IPS-18a (cell line): ENCODE data around the gene SYT1.

Source experiments
- H3K27ac ChIP-seq: one replicate; pipeline ENCODE4 v1.5.1; 2013; ENCODE audit warnings: low read length
- H3K27me3 ChIP-seq: one replicate; pipeline ENCODE4 v1.6.1; 2013; ENCODE audit warnings: mild to moderate bottlenecking, low read length; ENCODE audit not compliant: control insufficient read depth, insufficient read depth
- H3K36me3 ChIP-seq: one replicate; pipeline ENCODE4 v1.6.1; 2013; ENCODE audit warnings: low read depth, low read length; ENCODE audit not compliant: control insufficient read depth
- H3K4me1 ChIP-seq: one replicate; pipeline ENCODE4 v1.6.1; 2013; ENCODE audit warnings: low read depth, low read length; ENCODE audit not compliant: control insufficient read depth
- H3K4me3 ChIP-seq: one replicate; pipeline ENCODE4 v1.5.1; 2013; ENCODE audit warnings: low read length
- H3K9ac ChIP-seq: one replicate; pipeline ENCODE4 v1.6.1; 2013; ENCODE audit warnings: mild to moderate bottlenecking, low read length, moderate library complexity
- H3K9me3 ChIP-seq: one replicate; pipeline ENCODE4 v1.6.1; 2013; ENCODE audit warnings: low read depth, low read length; ENCODE audit not compliant: control insufficient read depth

The SYT1 gene

GRCh38 chr12:79384551-79384950 lies 520.0 kb downstream of the SYT1 start:
- no peaks in the 10 kb centered on the region for H3K36me3 ChIP-seq
- H3K4me1 ChIP-seq: peaks cover 43% of the 10 kb centered on the region
- H3K27me3 ChIP-seq: no peaks in the 10 kb centered on the region
- H3K9ac ChIP-seq: no peak overlapping the region
- no peak overlapping the region for H3K27ac ChIP-seq
- H3K9me3 ChIP-seq: no peaks in the 10 kb centered on the region
- H3K4me3 ChIP-seq: no peak overlapping the region

DNA sequence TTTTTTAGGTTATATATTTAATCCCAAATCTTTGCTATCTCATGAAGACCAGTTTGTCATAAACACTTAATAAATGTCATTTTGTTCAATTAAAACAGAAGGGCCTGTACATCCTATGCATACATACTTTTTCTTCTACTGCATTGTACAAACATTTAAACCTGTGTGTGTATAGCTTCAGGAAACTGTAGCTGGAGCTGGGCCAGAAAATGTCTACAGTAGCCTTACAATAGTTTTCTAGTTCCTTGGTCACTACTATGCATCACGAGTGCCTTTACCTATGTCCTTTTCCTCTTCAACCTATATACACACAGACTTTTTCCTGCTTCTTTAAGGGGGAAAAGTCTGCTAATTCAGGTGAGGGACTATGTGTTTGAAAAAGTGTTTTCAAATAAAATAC lies 523.4 kb downstream of the SYT1 start:
- Histone ChIP-seq H3K27me3 (no peaks in the 10 kb centered on the region), H3K9me3 (no peaks in the 10 kb centered on the region), H3K9ac (no peak overlapping the region), H3K36me3 (no peaks in the 10 kb centered on the region), H3K4me3 (no peak overlapping the region), H3K4me1 (peaks cover 10% of the 10 kb centered on the region), H3K27ac (no peak overlapping the region)

- H3K9ac ChIP-seq: no peak overlapping the region
- no peak overlapping the region for H3K4me3 ChIP-seq
- H3K27ac ChIP-seq: no peak overlapping the region
- no peaks in the 10 kb centered on the region for H3K9me3 ChIP-seq
- no peaks in the 10 kb centered on the region for H3K4me1 ChIP-seq
- no peaks in the 10 kb centered on the region for H3K27me3 ChIP-seq
- H3K36me3 ChIP-seq: no peaks in the 10 kb centered on the region
Observed at GRCh38 chr12:79393842-79394241, 529.3 kb downstream of the SYT1 start.

- Histone ChIP-seq H3K9ac (no peak overlapping the region), H3K36me3 (no peaks in the 10 kb centered on the region), H3K4me1 (peaks cover 8% of the 10 kb centered on the region), H3K27me3 (no peaks in the 10 kb centered on the region), H3K27ac (no peak overlapping the region), H3K9me3 (no peaks in the 10 kb centered on the region), H3K4me3 (no peak overlapping the region)
Observed at GRCh38 chr12:79397609-79398008, 533.0 kb downstream of the SYT1 start.

GRCh38 chr12:79400481-79400880 lies 535.9 kb downstream of the SYT1 start:
- Histone ChIP-seq H3K4me1 (peaks cover 23% of the 10 kb centered on the region), H3K36me3 (no peaks in the 10 kb centered on the region), H3K27me3 (no peaks in the 10 kb centered on the region), H3K9ac (no peak overlapping the region), H3K9me3 (no peaks in the 10 kb centered on the region), H3K4me3 (no peak overlapping the region), H3K27ac (no peak overlapping the region)

- peaks cover 23% of the 10 kb centered on the region for H3K4me1 ChIP-seq
- no peaks in the 10 kb centered on the region for H3K36me3 ChIP-seq
- no peaks in the 10 kb centered on the region for H3K27me3 ChIP-seq
- no peak overlapping the region for H3K4me3 ChIP-seq
- H3K9ac ChIP-seq: no peak overlapping the region
- no peak overlapping the region for H3K27ac ChIP-seq
- H3K9me3 ChIP-seq: no peaks in the 10 kb centered on the region
Observed at GRCh38 chr12:79402606-79403005, 538.0 kb downstream of the SYT1 start.

GRCh38 chr12:79406993-79407392 lies 542.4 kb downstream of the SYT1 start:
- Histone ChIP-seq H3K9ac (no peak overlapping the region), H3K27me3 (no peaks in the 10 kb centered on the region), H3K36me3 (no peaks in the 10 kb centered on the region), H3K9me3 (no peaks in the 10 kb centered on the region), H3K4me1 (peaks cover 45% of the 10 kb centered on the region), H3K4me3 (no peak overlapping the region), H3K27ac (no peak overlapping the region)

- peaks cover 35% of the 10 kb centered on the region for H3K4me1 ChIP-seq
- no peaks in the 10 kb centered on the region for H3K9me3 ChIP-seq
- no peaks in the 10 kb centered on the region for H3K36me3 ChIP-seq
- H3K9ac ChIP-seq: peak overlapping the region; percentile 29
- H3K27ac ChIP-seq: peak overlapping the region; percentile 24
- no peaks in the 10 kb centered on the region for H3K27me3 ChIP-seq
- no peak overlapping the region for H3K4me3 ChIP-seq
Observed at GRCh38 chr12:79407671-79408622, 543.4 kb downstream of the SYT1 start.

DNA sequence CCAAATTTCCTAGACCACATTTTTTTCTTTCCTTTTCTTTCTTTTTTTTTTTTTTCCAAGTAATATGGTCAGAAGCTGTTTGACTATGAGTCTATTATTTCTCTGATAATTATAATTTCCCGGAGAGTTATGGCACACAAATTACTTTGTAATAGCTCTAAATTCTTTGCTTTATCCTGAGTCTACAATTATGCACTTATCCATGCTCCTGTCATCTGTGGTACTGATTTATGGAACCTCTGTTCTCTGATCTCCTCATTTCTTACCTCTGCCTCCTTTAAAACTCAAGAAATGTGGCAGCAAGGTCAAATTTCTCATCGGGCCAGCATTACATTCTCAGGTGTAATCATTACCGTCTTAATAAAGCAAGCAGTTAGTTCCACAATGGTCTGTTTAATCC lies 544.1 kb downstream of the SYT1 start:
- Histone ChIP-seq H3K36me3 (no peaks in the 10 kb centered on the region), H3K4me1 (peaks cover 28% of the 10 kb centered on the region), H3K9me3 (no peaks in the 10 kb centered on the region), H3K27ac (peak overlapping the region; percentile 18), H3K27me3 (no peaks in the 10 kb centered on the region), H3K9ac (peak overlapping the region; percentile 29), H3K4me3 (no peak overlapping the region)

- Histone ChIP-seq H3K9me3 (no peaks in the 10 kb centered on the region), H3K4me1 (peaks cover 24% of the 10 kb centered on the region), H3K4me3 (no peak overlapping the region), H3K9ac (peak overlapping the region; percentile 29), H3K27me3 (no peaks in the 10 kb centered on the region), H3K36me3 (no peaks in the 10 kb centered on the region), H3K27ac (peak overlapping the region; percentile 84)
Observed at GRCh38 chr12:79409562-79409961, 545.0 kb downstream of the SYT1 start.

- no peak overlapping the region for H3K9ac ChIP-seq
- no peaks in the 10 kb centered on the region for H3K9me3 ChIP-seq
- H3K27ac ChIP-seq: no peak overlapping the region
- H3K36me3 ChIP-seq: no peaks in the 10 kb centered on the region
- no peaks in the 10 kb centered on the region for H3K27me3 ChIP-seq
- H3K4me1 ChIP-seq: peaks cover 34% of the 10 kb centered on the region
- H3K4me3 ChIP-seq: no peak overlapping the region
Observed at GRCh38 chr12:79411791-79412190, 547.2 kb downstream of the SYT1 start.

- H3K9me3 ChIP-seq: no peaks in the 10 kb centered on the region
- no peaks in the 10 kb centered on the region for H3K27me3 ChIP-seq
- H3K4me1 ChIP-seq: peaks cover 26% of the 10 kb centered on the region
- no peak overlapping the region for H3K4me3 ChIP-seq
- H3K27ac ChIP-seq: no peak overlapping the region
- H3K9ac ChIP-seq: no peak overlapping the region
- H3K36me3 ChIP-seq: no peaks in the 10 kb centered on the region
Observed at GRCh38 chr12:79413796-79414195, 549.2 kb downstream of the SYT1 start.
